GM12891 (cell line): ENCODE data around the gene ITGA4.

Source experiments
- PAX5 ChIP-seq: IDR thresholded peaks from 2 replicates; pipeline ENCODE4 v1.6.1; 2011; ENCODE audit warnings: low read length, moderate library complexity, mild to moderate bottlenecking; ENCODE audit not compliant: insufficient read depth, severe bottlenecking
- POLR2A ChIP-seq: IDR thresholded peaks from 2 replicates; pipeline ENCODE4 v1.6.1; 2011; ENCODE audit warnings: low read depth, low read length, control low read depth
- POLR2AphosphoS5 ChIP-seq: IDR thresholded peaks from 2 replicates; pipeline ENCODE4 v1.6.1; 2011; ENCODE audit warnings: low read depth, low read length, control low read depth
- POU2F2 ChIP-seq: IDR thresholded peaks from 2 replicates; pipeline ENCODE4 v1.6.1; 2011; ENCODE audit warnings: low read depth, mild to moderate bottlenecking, control low read depth, low read length, moderate library complexity
- SPI1 ChIP-seq: IDR thresholded peaks from 2 replicates; pipeline ENCODE4 v1.6.1; 2011; ENCODE audit warnings: low read depth, low read length, control low read depth
- TAF1 ChIP-seq: IDR thresholded peaks from 2 replicates; pipeline ENCODE4 v1.6.1; 2011; ENCODE audit warnings: low read depth, low read length, control low read depth

DNA sequence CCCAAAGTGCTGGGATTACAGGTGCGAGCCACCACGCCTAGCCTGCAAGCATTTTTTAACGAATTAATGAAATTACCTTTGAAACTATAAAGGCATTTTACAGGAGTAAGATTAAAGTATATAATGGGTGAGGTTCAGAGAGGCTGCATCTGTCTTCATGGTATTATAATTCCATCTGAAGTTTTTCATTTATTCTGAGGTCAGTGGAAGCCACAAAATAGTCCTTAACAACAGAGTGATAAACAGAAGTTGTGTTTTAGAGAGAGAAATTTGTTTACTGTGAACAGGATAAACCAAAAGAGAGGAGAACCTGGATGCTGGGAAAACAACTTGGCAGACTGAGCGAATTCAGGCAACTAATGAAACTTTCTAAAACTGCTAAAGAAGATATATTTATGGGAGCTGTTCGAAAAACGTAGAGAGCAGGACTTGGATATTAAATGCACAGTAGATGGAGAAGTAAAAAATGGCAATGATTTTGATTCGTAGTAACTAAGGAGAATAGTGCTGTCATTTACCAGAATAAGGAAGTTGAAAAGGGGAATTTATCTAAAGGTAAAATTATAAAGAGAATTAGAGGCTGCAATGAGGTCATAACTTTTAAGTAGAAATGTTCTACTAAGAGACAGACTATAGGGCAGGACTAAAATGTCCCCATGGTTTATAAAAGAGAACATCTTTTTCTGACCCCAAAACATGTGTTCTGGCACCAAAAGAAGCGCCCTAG is 37.9 kb upstream of the ITGA4 start:
- TF ChIP-seq SPI1 = no peak
- no peak for TF ChIP-seq POLR2A
- TF ChIP-seq POU2F2 = no peak
- no peak for TF ChIP-seq POLR2AphosphoS5
- TF ChIP-seq PAX5 = no peak
- TF ChIP-seq TAF1 = no peak
